WTC11 (cell line): ENCODE data around the gene GRIA4. TPM values are rescaled to one million over a fixed set of nuclear protein-coding genes. Genes with fewer than 3 reads are reported as not detected.

ENCODE experiments used
- ARID4B ChIP-seq: sonication (generic); formaldehyde crosslinking; IDR thresholded peaks from 2 replicates; pipeline ENCODE4 v1.8.0; 2023; ENCODE audit warnings: missing genetic modification reagents, mild to moderate bottlenecking, borderline replicate concordance
- ATF2 ChIP-seq: sonication (generic); formaldehyde crosslinking; IDR thresholded peaks from 2 replicates; pipeline ENCODE4 v1.8.1; 2022; ENCODE audit warnings: low read depth, missing genetic modification reagents, borderline replicate concordance
- CBFB ChIP-seq: sonication (generic); formaldehyde crosslinking; IDR thresholded peaks from 2 replicates; pipeline ENCODE4 v1.8.1; 2022; ENCODE audit warnings: mild to moderate bottlenecking, low read depth, missing genetic modification reagents
- EMX1 ChIP-seq: fragments of 250-450 bp; sonication (Bioruptor Pico); IDR thresholded peaks from 2 replicates; pipeline ENCODE4 v1.8.0; 2021; ENCODE audit warnings: mild to moderate bottlenecking
- FOXK1 ChIP-seq: sonication (generic); formaldehyde crosslinking; IDR thresholded peaks from 2 replicates; pipeline ENCODE4 v1.8.0; 2022; ENCODE audit warnings: mild to moderate bottlenecking, moderate library complexity, missing genetic modification reagents
- FOXP1 ChIP-seq: sonication (generic); formaldehyde crosslinking; IDR thresholded peaks from 2 replicates; pipeline ENCODE4 v1.8.0; 2022; ENCODE audit warnings: missing genetic modification reagents, mild to moderate bottlenecking, moderate library complexity, borderline replicate concordance
- GABPB1 ChIP-seq: sonication (generic); formaldehyde crosslinking; IDR thresholded peaks from 2 replicates; pipeline ENCODE4 v1.8.1; 2023; ENCODE audit warnings: mild to moderate bottlenecking, missing genetic modification reagents
- JUN ChIP-seq: sonication (generic); formaldehyde crosslinking; IDR thresholded peaks from 2 replicates; pipeline ENCODE4 v1.8.0; 2023; ENCODE audit warnings: mild to moderate bottlenecking, missing genetic modification reagents
- MAX ChIP-seq: sonication (generic); formaldehyde crosslinking; IDR thresholded peaks from 2 replicates; pipeline ENCODE4 v1.8.0; 2022; ENCODE audit warnings: mild to moderate bottlenecking, missing genetic modification reagents
- MYBL2 ChIP-seq: sonication (generic); formaldehyde crosslinking; IDR thresholded peaks from 2 replicates; pipeline ENCODE4 v1.8.1; 2023; ENCODE audit warnings: mild to moderate bottlenecking, moderate library complexity, missing genetic modification reagents
- SMAD3 ChIP-seq: sonication (generic); formaldehyde crosslinking; IDR thresholded peaks from 2 replicates; pipeline ENCODE4 v1.8.0; 2022; ENCODE audit warnings: missing genetic modification reagents, mild to moderate bottlenecking, borderline replicate concordance
- SP1 ChIP-seq: sonication (generic); formaldehyde crosslinking; conservative IDR thresholded peaks from 2 replicates; pipeline ENCODE4 v1.8.1; 2022; ENCODE audit warnings: missing genetic modification reagents
- TEAD4 ChIP-seq: sonication (generic); formaldehyde crosslinking; IDR thresholded peaks from 2 replicates; pipeline ENCODE4 v1.8.0; 2022; ENCODE audit warnings: mild to moderate bottlenecking, missing genetic modification reagents
- TP53 ChIP-seq: sonication (generic); formaldehyde crosslinking; IDR thresholded peaks from 2 replicates; pipeline ENCODE4 v1.8.1; 2023; ENCODE audit warnings: mild to moderate bottlenecking, missing genetic modification reagents
- USF1 ChIP-seq: sonication (generic); formaldehyde crosslinking; IDR thresholded peaks from 2 replicates; pipeline ENCODE4 v1.8.0; 2022; ENCODE audit warnings: mild to moderate bottlenecking, missing genetic modification reagents
- ZNF121 ChIP-seq: sonication (generic); formaldehyde crosslinking; IDR thresholded peaks from 2 replicates; pipeline ENCODE4 v1.8.0; 2023; ENCODE audit warnings: missing genetic modification reagents
- ZNF219 ChIP-seq: sonication (generic); formaldehyde crosslinking; IDR thresholded peaks from 2 replicates; pipeline ENCODE4 v1.8.0; 2023; ENCODE audit warnings: missing genetic modification reagents, mild to moderate bottlenecking, borderline replicate concordance
- ZNF232 ChIP-seq: sonication (generic); formaldehyde crosslinking; IDR thresholded peaks from 2 replicates; pipeline ENCODE4 v1.8.0; 2022; ENCODE audit warnings: mild to moderate bottlenecking, missing genetic modification reagents
- ZNF263 ChIP-seq: sonication (generic); formaldehyde crosslinking; IDR thresholded peaks from 2 replicates; pipeline ENCODE4 v1.8.1; 2022; ENCODE audit warnings: low read depth, mild to moderate bottlenecking, moderate library complexity, missing genetic modification reagents
- ZNF281 ChIP-seq: sonication (generic); formaldehyde crosslinking; IDR thresholded peaks from 2 replicates; pipeline ENCODE4 v1.8.0; 2023; ENCODE audit warnings: mild to moderate bottlenecking, missing genetic modification reagents
- ZNF396 ChIP-seq: fragments of 250-450 bp; sonication (Bioruptor Pico); IDR thresholded peaks from 2 replicates; pipeline ENCODE4 v1.8.0; 2021; ENCODE audit warnings: mild to moderate bottlenecking, moderate library complexity, borderline replicate concordance
- ZSCAN18 ChIP-seq: fragments of 250-450 bp; sonication (Bioruptor Pico); IDR thresholded peaks from 2 replicates; pipeline ENCODE4 v2.1.2; 2022; ENCODE audit warnings: mild to moderate bottlenecking, moderate library complexity
- total RNA-seq: library from RNA; stranded (reverse); gene quantifications from 3 replicates; pipeline ENCODE4 v1.2.3, GENCODE V29; 2021
- TF ChIP-seq, protein P1 (sequence below): sonication (generic); formaldehyde crosslinking; IDR thresholded peaks from 2 replicates; pipeline ENCODE4 v1.8.0; 2022; ENCODE audit warnings: mild to moderate bottlenecking, missing genetic modification reagents
- TF ChIP-seq, protein P2 (sequence below): fragments of 250-450 bp; sonication (Bioruptor Pico); IDR thresholded peaks from 2 replicates; pipeline ENCODE4 v1.9.0; 2021; ENCODE audit warnings: moderate library complexity, mild to moderate bottlenecking, inconsistent platforms, borderline replicate concordance

Gene GRIA4
- total RNA-seq, 1 experiment from 2014 or later = 11.4 TPM

DNA sequence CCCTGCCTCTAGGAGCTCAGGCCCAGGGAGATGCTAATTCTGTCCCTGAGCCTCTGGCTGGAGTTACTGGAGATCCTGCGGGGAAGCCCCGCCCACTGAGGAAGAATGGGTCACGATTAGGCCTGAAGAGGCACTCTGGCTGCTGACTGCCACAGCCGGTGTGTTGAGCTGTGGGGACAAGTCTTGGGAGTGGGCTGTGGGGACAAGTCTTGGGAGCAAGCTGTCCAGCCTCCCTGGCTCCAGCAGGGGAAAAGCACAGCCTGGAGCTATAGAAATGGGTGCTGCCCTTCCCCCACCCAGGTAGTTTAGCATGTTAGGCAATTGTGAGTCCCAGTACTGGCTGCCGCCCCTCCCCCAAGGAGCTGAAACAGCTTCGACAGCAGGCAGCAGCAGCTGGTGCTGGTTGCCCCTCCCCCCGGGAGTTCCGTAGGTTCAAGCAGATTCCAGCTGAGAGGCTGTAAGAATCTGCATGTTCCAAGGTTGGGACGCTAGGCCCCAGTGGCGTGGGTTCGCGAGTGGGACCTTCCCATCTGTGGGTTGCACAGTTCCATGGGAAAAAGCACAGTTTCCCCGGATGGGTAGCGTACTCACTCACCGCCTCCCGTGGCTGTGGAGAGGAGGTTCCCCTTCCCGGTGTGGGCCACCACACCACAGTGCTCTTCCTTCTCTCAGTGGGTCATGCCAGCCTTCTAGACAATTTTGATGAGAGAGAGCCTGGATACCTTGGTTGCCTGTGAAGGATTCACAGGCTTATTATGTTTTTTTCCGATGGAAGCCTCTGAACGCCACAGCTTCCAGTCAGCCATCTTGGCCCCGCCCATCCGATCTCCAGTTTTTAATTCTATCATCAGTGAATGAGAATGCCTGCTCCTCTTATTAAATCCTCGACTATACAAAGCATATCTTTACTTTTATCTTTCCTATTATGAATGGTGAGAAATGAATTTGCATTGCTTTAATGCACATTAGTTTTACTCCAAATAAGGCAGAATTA, 350.7 kb downstream of the GRIA4 start (continued):
- TF ChIP-seq ZNF232 (CRISPR knock-in tag) (no peak), ATF2 (CRISPR knock-in tag) (no peak), FOXK1 (no peak), SMAD3 (CRISPR knock-in tag) (no peak), ZNF263 (CRISPR knock-in tag) (no peak), TP53 (CRISPR knock-in tag) (0 out of 2 replicates have a peak, but pooled peaks have one; percentile 41), GABPB1 (CRISPR knock-in tag) (no peak), ZSCAN18 (CRISPR knock-in tag) (0 out of 2 replicates have a peak, but pooled peaks have one; percentile 2), TEAD4 (CRISPR knock-in tag) (no peak), ZNF219 (CRISPR knock-in tag) (no peak), EMX1 (CRISPR knock-in tag) (no peak), JUN (no peak), ARID4B (CRISPR knock-in tag) (no peak), ZNF121 (CRISPR knock-in tag) (no peak), USF1 (CRISPR knock-in tag) (peak; percentile 25; the same call in 1 of the 2 replicates), SP1 (CRISPR knock-in tag) (no peak; the same call in 1 of the 2 replicates), MAX (peak; percentile 53), ZNF281 (CRISPR knock-in tag) (peak; percentile 98), FOXP1 (peak; percentile 56; the same call in 1 of the 2 replicates), CBFB (no peak), MYBL2 (no peak), ZNF396 (CRISPR knock-in tag) (no peak)
- TF ChIP-seq, protein P1, sequence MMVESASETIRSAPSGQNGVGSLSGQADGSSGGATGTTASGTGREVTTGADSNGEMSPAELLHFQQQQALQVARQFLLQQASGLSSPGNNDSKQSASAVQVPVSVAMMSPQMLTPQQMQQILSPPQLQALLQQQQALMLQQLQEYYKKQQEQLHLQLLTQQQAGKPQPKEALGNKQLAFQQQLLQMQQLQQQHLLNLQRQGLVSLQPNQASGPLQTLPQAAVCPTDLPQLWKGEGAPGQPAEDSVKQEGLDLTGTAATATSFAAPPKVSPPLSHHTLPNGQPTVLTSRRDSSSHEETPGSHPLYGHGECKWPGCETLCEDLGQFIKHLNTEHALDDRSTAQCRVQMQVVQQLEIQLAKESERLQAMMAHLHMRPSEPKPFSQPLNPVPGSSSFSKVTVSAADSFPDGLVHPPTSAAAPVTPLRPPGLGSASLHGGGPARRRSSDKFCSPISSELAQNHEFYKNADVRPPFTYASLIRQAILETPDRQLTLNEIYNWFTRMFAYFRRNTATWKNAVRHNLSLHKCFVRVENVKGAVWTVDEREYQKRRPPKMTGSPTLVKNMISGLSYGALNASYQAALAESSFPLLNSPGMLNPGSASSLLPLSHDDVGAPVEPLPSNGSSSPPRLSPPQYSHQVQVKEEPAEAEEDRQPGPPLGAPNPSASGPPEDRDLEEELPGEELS = no peak
- TF ChIP-seq, protein P2, sequence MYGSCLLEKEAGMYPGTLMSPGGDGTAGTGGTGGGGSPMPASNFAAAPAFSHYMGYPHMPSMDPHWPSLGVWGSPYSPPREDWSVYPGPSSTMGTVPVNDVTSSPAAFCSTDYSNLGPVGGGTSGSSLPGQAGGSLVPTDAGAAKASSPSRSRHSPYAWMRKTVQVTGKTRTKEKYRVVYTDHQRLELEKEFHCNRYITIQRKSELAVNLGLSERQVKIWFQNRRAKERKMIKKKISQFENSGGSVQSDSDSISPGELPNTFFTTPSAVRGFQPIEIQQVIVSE (CRISPR knock-in tag) = no peak
